ENCODE measurements around the gene LGALS1.

DNA sequence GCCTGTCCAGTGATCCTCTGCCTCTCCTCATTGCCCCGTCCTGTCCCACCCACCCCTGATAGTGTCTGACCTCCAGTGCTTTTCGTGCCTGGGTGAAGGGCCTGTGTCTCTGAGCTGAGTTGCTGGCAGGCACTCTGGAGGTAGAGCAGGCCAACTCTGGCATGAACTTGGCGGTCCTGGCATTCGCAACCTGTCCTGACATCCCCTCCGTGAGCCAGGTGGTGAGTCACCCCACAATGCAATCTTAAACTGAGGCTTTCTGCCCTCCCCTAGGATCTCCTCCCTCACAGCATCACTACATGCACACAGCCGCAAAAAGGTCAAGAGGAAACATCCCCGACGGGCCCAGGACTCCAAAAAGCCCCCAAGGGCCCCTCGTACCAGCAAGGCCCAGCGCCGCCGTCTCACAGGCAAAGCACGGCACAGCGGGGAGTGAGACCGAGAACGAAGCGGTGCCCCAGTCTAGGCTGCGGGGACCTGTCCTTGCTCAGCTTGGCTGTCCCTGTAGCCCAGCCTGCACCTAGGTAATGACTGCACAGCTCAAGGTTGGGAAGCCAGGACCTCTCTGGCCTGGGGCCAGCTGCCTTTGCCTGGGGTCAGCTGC is 15.6 kb downstream of the LGALS1 start:
- TF ChIP-seq, protein P1, sequence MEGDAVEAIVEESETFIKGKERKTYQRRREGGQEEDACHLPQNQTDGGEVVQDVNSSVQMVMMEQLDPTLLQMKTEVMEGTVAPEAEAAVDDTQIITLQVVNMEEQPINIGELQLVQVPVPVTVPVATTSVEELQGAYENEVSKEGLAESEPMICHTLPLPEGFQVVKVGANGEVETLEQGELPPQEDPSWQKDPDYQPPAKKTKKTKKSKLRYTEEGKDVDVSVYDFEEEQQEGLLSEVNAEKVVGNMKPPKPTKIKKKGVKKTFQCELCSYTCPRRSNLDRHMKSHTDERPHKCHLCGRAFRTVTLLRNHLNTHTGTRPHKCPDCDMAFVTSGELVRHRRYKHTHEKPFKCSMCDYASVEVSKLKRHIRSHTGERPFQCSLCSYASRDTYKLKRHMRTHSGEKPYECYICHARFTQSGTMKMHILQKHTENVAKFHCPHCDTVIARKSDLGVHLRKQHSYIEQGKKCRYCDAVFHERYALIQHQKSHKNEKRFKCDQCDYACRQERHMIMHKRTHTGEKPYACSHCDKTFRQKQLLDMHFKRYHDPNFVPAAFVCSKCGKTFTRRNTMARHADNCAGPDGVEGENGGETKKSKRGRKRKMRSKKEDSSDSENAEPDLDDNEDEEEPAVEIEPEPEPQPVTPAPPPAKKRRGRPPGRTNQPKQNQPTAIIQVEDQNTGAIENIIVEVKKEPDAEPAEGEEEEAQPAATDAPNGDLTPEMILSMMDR (IDR thresholded peaks at IDR 0.05), result no peak
- TF ChIP-seq EZH2 (IDR thresholded peaks at IDR 0.05; ENCODE audit: borderline replicate concordance, insufficient read depth, low read depth, low read length, poor library complexity, severe bottlenecking), result no peak

All from B cell (primary cell).